Activated CD8-positive, alpha-beta memory T cell treated with anti-CD3 and anti-CD28 coated beads, Interleukin-2, amount 10 ng/mL, durations not matched to agents 7 days and 5 days (primary cell): Measurements from ENCODE around the gene DCUN1D5. TPM values are rescaled to one million over a fixed set of nuclear protein-coding genes. Genes with fewer than 3 reads are reported as not detected.

ENCODE experiments used
- total RNA-seq, 2 experiments: library from RNA; stranded (reverse); gene quantifications; one replicate each; pipeline ENCODE4 v1.2.3, GENCODE V29; 2021

Gene DCUN1D5
- total RNA-seq, 2 experiments from 2014 or later: 38.4 to 51.3 TPM

Other genes with a start within 250 kb of the DCUN1D5 start
- gene MMP3, start 248.6 kb downstream of the DCUN1D5 start, total RNA-seq: not detected
- gene MMP12, start 217.2 kb downstream of the DCUN1D5 start, total RNA-seq: not detected
- gene MMP13, start 136.4 kb downstream of the DCUN1D5 start, total RNA-seq: not detected
- gene DYNC2H1, start 17.3 kb upstream of the DCUN1D5 start, total RNA-seq: 1 to 10 TPM; 4.3 to 4.9 TPM